CD4-positive, alpha-beta T cell treated with Interleukin-15 for 4 hours (primary cell): ENCODE measurements around the gene POLR3K.
"Not testable (repeated sequence)": the region's sequence is repeated elsewhere in the genome, so short reads cannot be mapped to it uniquely, and the experiment has no call there.

Source experiments
- DNase-seq: peaks from one replicate; pipeline ENCODE4 v3.0.0-alpha.2; 2020; ENCODE audit warnings: low spot score

The POLR3K gene

GRCh38 chr16:63998-64913, 10.8 kb upstream of the POLR3K start:
- DNase-seq = no peak

GRCh38 chr16:63466-63865, 10.1 kb upstream of the POLR3K start:
- no peak for DNase-seq

GRCh38 chr16:62968-63391, 9.6 kb upstream of the POLR3K start:
- DNase-seq = no peak

- DNase-seq = no peak
Observed at GRCh38 chr16:62283-62967, 9.0 kb upstream of the POLR3K start.

GRCh38 chr16:61879-62281, 8.5 kb upstream of the POLR3K start:
- no peak for DNase-seq

GRCh38 chr16:60929-61878, 7.8 kb upstream of the POLR3K start:
- DNase-seq = no peak

GRCh38 chr16:60166-60565, 6.8 kb upstream of the POLR3K start:
- DNase-seq = no peak

GRCh38 chr16:59440-60059, 6.1 kb upstream of the POLR3K start:
- no peak for DNase-seq

GRCh38 chr16:58491-59439, 5.4 kb upstream of the POLR3K start:
- DNase-seq = no peak

GRCh38 chr16:57711-58110, 4.3 kb upstream of the POLR3K start:
- DNase-seq = no peak

GRCh38 chr16:56231-56927, 3.0 kb upstream of the POLR3K start:
- no peak for DNase-seq

GRCh38 chr16:55571-56136, 2.2 kb upstream of the POLR3K start:
- no peak for DNase-seq

GRCh38 chr16:54237-54581, 801 bp upstream of the POLR3K start:
- no peak for DNase-seq

- no peak for DNase-seq
Observed at GRCh38 chr16:50769-51591, 2.4 kb downstream of the POLR3K start.

- no peak for DNase-seq
Observed at GRCh38 chr16:47234-47633, 6.2 kb downstream of the POLR3K start.

- not testable (repeated sequence) for DNase-seq
Observed at GRCh38 chr16:46510-46909, 6.9 kb downstream of the POLR3K start.

- no peak for DNase-seq
Observed at GRCh38 chr16:45454-45853, 8.0 kb downstream of the POLR3K start.

GRCh38 chr16:44655-45054, 8.8 kb downstream of the POLR3K start:
- no peak for DNase-seq

- DNase-seq = no peak
Observed at GRCh38 chr16:43294-43693, 10.1 kb downstream of the POLR3K start.
